ENCODE data around the gene TACC2. TPM values are rescaled to one million over a fixed set of nuclear protein-coding genes. Genes with fewer than 3 reads are reported as not detected.

TACC2 gene
- total and polyA plus RNA-seq, 2 donors (not counting 1 experiment from before 2014, with no cell fraction given) = not detected

- intact Hi-C loops (cut with micrococcal nuclease) = no loop called here
- no peak overlapping the region for H3K4me2 ChIP-seq (replicated peaks; ENCODE audit: low read depth, low read length, poor library complexity, severe bottlenecking)
- no peaks in the 10 kb centered on the region for H3K9me3 Mint-ChIP-seq (ENCODE audit: insufficient read depth)
- H2AFZ ChIP-seq (ENCODE audit: insufficient read depth, low read depth, low read length, poor library complexity, severe bottlenecking) = no peak overlapping the region
- no peak for DNase-seq
- 83% methylated on average over 5 of the region's 7 CpGs for WGBS (ENCODE audit: insufficient coverage)
- H3K27ac Mint-ChIP-seq = no peak overlapping the region
- peaks cover 0 to 4% (median 0%) of the 10 kb centered on the region in 4 experiments for H3K27me3 ChIP-seq (replicated peaks in 1 of 4; ENCODE audit: control extremely low read depth in 1 of 4, control insufficient read depth in 3 of 4, insufficient read depth in 4 of 4, low read length in 3 of 4)
- ChIA-PET POLR2A (no interaction called here), CTCF (interaction anchor here (0.7 to 2.7 kb wide), 4 partner anchors 9 to 286 kb away, joined by 3 to 8 read pairs (median 5); partner anchors contain the start of gene BTBD16)
- H3K9ac ChIP-seq (ENCODE audit: low read length) = no peak overlapping the region
- H3K4me1 Mint-ChIP-seq = no peaks in the 10 kb centered on the region
- no peaks in the 10 kb centered on the region for H3K79me2 ChIP-seq (ENCODE audit: control insufficient read depth, insufficient read depth, low read length)
- H3K4me3 ChIP-seq (ENCODE audit: control extremely low read depth in 1 of 5, extremely low read depth in 1 of 5, insufficient read depth in 1 of 5, low read depth in 2 of 5, low read length in 4 of 5) = no peak overlapping the region
- no peaks in the 10 kb centered on the region for H3K9me3 ChIP-seq (ENCODE audit: control extremely low read depth in 1 of 3, control insufficient read depth in 2 of 3, insufficient read depth in 1 of 3, low read length in 2 of 3)
- H3K36me3 ChIP-seq (replicated peaks in 1 of 2; ENCODE audit: control extremely low read depth in 1 of 2, control insufficient read depth in 1 of 2, extremely low read depth in 1 of 2, insufficient read depth in 2 of 2, low read length in 1 of 2) = no peaks in the 10 kb centered on the region
- H4K20me1 ChIP-seq (ENCODE audit: control insufficient read depth, insufficient read depth, low read length, poor library complexity, severe bottlenecking) = no peaks in the 10 kb centered on the region
- no peak for ATAC-seq (ENCODE audit: low read depth)
- no peak overlapping the region for H3K27ac ChIP-seq (ENCODE audit: low read length in 2 of 2)
- no peak overlapping the region for H3K4me3 Mint-ChIP-seq
- H3K27me3 Mint-ChIP-seq = peaks cover 36% of the 10 kb centered on the region
- H3K4me1 ChIP-seq (ENCODE audit: control insufficient read depth in 2 of 2, insufficient read depth in 2 of 2, low read length in 2 of 2) = no peaks in the 10 kb centered on the region
- TF ChIP-seq CTCF (IDR thresholded peaks at IDR 0.05) (no peak), EZH2 (IDR thresholded peaks at IDR 0.05; ENCODE audit: borderline replicate concordance, insufficient read depth, low read depth, low read length, poor library complexity, severe bottlenecking) (no peak)
Measured at GRCh38 chr10:122280156-122280555, 291.2 kb downstream of the TACC2 start.

GRCh38 chr10:122281018-122281626, 292.2 kb downstream of the TACC2 start:
- Mint-ChIP-seq H3K4me3 (no peak overlapping the region), H3K4me1 (no peaks in the 10 kb centered on the region), H3K27ac (no peak overlapping the region), H3K27me3 (peaks cover 36% of the 10 kb centered on the region), H3K9me3 (ENCODE audit: insufficient read depth) (no peaks in the 10 kb centered on the region)
- no peak overlapping the region for H2AFZ ChIP-seq (ENCODE audit: insufficient read depth, low read depth, low read length, poor library complexity, severe bottlenecking)
- POLR2A ChIA-PET = no interaction called here
- TF ChIP-seq EZH2 (IDR thresholded peaks at IDR 0.05; ENCODE audit: borderline replicate concordance, insufficient read depth, low read depth, low read length, poor library complexity, severe bottlenecking) (no peak), CTCF (IDR thresholded peaks at IDR 0.05) (no peak)
- CTCF ChIA-PET = no interaction called here
- no peaks in the 10 kb centered on the region for H3K4me1 ChIP-seq (ENCODE audit: control insufficient read depth in 2 of 2, insufficient read depth in 2 of 2, low read length in 2 of 2)
- no peak for ATAC-seq (ENCODE audit: low read depth)
- no peak overlapping the region for H3K4me3 ChIP-seq (ENCODE audit: control extremely low read depth in 1 of 5, extremely low read depth in 1 of 5, insufficient read depth in 1 of 5, low read depth in 2 of 5, low read length in 4 of 5)
- intact Hi-C loops (cut with micrococcal nuclease) = no loop called here
- WGBS (ENCODE audit: insufficient coverage) = 89% methylated on average over 5 of the region's 7 CpGs
- no peak for DNase-seq
- no peak overlapping the region for H3K27ac ChIP-seq (ENCODE audit: low read length in 2 of 2)
- no peak overlapping the region for H3K9ac ChIP-seq (ENCODE audit: low read length)
- no peaks in the 10 kb centered on the region for H3K9me3 ChIP-seq (ENCODE audit: control extremely low read depth in 1 of 3, control insufficient read depth in 2 of 3, insufficient read depth in 1 of 3, low read length in 2 of 3)
- no peaks in the 10 kb centered on the region for H3K36me3 ChIP-seq (replicated peaks in 1 of 2; ENCODE audit: control extremely low read depth in 1 of 2, control insufficient read depth in 1 of 2, extremely low read depth in 1 of 2, insufficient read depth in 2 of 2, low read length in 1 of 2)
- no peak overlapping the region for H3K4me2 ChIP-seq (replicated peaks; ENCODE audit: low read depth, low read length, poor library complexity, severe bottlenecking)
- no peaks in the 10 kb centered on the region for H4K20me1 ChIP-seq (ENCODE audit: control insufficient read depth, insufficient read depth, low read length, poor library complexity, severe bottlenecking)
- H3K27me3 ChIP-seq (replicated peaks in 1 of 4; ENCODE audit: control extremely low read depth in 1 of 4, control insufficient read depth in 3 of 4, insufficient read depth in 4 of 4, low read length in 3 of 4) = peaks cover 0 to 4% (median 0%) of the 10 kb centered on the region in 4 experiments
- H3K79me2 ChIP-seq (ENCODE audit: control insufficient read depth, insufficient read depth, low read length) = no peaks in the 10 kb centered on the region

Data from B cell (primary cell).